ENCODE measurements around the gene STIMATE. TPM values are rescaled to one million over a fixed set of nuclear protein-coding genes. Genes with fewer than 3 reads are reported as not detected.

The STIMATE gene
- total and polyA plus RNA-seq, 10 of the 15 experiments (the other 5 are each of a cell fraction or from before 2014, with no cell fraction given): 0.24 to 24.1 (median 15.4) TPM

DNA sequence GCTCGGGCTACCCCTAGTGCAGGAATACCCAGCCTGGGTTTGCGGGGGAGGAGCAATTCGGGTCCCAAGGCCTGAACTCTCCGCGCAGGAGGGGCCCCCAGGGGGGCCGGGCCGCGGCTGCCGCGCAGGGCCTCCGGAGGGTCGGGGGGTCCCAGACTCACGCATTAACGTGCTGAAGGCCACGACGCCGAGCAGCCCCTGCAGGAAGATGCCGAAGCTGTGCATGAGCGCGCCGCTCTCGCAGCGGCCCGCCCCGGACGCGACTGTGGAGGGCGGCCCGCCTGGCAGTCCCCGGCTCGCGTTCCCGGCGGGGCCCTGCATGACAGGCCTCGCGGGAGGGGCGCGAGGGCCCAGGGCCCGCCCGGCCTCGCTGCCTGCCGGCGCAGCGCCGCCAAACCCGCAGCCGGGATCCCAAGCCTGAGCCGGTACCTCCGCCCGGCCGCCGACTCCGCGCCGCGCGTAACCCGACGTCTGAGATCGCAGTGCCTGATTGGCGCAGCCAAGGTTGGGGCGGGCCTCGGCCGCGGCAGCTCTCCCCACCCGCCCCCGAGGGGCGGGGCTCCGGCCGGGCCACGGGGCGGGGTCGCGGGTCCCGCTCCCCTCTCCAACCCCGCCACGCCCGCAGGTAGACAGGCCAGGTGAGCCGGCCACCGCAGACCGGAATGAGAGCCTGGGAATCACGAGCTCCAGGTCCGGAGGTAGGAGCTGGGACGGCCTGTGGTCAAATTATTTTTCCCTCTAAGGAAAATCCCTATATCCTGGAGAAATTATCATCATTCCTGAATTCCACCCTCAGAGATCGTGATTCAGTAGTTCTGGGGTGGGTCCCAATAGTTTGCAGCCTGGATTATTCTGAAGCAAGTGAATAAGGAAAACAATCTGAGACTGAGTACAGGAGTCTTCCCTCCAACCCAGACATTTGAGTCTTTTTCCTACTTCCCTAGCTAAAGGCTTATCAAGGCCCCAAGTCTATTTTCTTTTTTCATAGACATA, at the start of gene STIMATE (continued):
- peak; percentile 76; the same call in 1 of the 2 replicates for TF ChIP-seq GATAD2B (conservative IDR thresholded peaks at IDR 0.05; ENCODE audit: low read depth)
- no peak for TF ChIP-seq RFX5 (IDR thresholded peaks at IDR 0.05; ENCODE audit: low read depth, low read length)
- TF ChIP-seq SIN3A (IDR thresholded peaks at IDR 0.05; ENCODE audit: low read depth, low read length): 0 out of 2 replicates have a peak, but pooled peaks have one; percentile 52
- TF ChIP-seq IKZF2 (IDR thresholded peaks at IDR 0.05): peak; percentile 31 to 41; a peak in 2 of 4 replicates
- no peak for TF ChIP-seq SUPT20H (IDR thresholded peaks at IDR 0.05; ENCODE audit: borderline replicate concordance, control insufficient read depth, low read depth, low read length)
- TF ChIP-seq, protein P1, sequence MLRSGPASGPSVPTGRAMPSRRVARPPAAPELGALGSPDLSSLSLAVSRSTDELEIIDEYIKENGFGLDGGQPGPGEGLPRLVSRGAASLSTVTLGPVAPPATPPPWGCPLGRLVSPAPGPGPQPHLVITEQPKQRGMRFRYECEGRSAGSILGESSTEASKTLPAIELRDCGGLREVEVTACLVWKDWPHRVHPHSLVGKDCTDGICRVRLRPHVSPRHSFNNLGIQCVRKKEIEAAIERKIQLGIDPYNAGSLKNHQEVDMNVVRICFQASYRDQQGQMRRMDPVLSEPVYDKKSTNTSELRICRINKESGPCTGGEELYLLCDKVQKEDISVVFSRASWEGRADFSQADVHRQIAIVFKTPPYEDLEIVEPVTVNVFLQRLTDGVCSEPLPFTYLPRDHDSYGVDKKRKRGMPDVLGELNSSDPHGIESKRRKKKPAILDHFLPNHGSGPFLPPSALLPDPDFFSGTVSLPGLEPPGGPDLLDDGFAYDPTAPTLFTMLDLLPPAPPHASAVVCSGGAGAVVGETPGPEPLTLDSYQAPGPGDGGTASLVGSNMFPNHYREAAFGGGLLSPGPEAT (IDR thresholded peaks at IDR 0.05; ENCODE audit: low read depth): no peak
- TF ChIP-seq CREB1 (IDR thresholded peaks at IDR 0.05; ENCODE audit: low read depth): no peak; the same call in 1 of the 2 replicates
- no peak for TF ChIP-seq CHD1 (IDR thresholded peaks at IDR 0.05; ENCODE audit: low read depth, low read length)
- no peak for TF ChIP-seq ESRRA (IDR thresholded peaks at IDR 0.05; ENCODE audit: low read length)
- TF ChIP-seq PML (IDR thresholded peaks at IDR 0.05; ENCODE audit: low read length): no peak
- no peak for TF ChIP-seq HDGF (IDR thresholded peaks at IDR 0.05)
- TF ChIP-seq SPI1 (IDR thresholded peaks at IDR 0.05; ENCODE audit: borderline replicate concordance, insufficient read depth, low read depth, low read length): no peak
- TF ChIP-seq, protein P2, sequence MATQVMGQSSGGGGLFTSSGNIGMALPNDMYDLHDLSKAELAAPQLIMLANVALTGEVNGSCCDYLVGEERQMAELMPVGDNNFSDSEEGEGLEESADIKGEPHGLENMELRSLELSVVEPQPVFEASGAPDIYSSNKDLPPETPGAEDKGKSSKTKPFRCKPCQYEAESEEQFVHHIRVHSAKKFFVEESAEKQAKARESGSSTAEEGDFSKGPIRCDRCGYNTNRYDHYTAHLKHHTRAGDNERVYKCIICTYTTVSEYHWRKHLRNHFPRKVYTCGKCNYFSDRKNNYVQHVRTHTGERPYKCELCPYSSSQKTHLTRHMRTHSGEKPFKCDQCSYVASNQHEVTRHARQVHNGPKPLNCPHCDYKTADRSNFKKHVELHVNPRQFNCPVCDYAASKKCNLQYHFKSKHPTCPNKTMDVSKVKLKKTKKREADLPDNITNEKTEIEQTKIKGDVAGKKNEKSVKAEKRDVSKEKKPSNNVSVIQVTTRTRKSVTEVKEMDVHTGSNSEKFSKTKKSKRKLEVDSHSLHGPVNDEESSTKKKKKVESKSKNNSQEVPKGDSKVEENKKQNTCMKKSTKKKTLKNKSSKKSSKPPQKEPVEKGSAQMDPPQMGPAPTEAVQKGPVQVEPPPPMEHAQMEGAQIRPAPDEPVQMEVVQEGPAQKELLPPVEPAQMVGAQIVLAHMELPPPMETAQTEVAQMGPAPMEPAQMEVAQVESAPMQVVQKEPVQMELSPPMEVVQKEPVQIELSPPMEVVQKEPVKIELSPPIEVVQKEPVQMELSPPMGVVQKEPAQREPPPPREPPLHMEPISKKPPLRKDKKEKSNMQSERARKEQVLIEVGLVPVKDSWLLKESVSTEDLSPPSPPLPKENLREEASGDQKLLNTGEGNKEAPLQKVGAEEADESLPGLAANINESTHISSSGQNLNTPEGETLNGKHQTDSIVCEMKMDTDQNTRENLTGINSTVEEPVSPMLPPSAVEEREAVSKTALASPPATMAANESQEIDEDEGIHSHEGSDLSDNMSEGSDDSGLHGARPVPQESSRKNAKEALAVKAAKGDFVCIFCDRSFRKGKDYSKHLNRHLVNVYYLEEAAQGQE (IDR thresholded peaks at IDR 0.05; ENCODE audit: low read depth, low read length): no peak
- TF ChIP-seq, protein P3, sequence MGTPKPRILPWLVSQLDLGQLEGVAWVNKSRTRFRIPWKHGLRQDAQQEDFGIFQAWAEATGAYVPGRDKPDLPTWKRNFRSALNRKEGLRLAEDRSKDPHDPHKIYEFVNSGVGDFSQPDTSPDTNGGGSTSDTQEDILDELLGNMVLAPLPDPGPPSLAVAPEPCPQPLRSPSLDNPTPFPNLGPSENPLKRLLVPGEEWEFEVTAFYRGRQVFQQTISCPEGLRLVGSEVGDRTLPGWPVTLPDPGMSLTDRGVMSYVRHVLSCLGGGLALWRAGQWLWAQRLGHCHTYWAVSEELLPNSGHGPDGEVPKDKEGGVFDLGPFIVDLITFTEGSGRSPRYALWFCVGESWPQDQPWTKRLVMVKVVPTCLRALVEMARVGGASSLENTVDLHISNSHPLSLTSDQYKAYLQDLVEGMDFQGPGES (IDR thresholded peaks at IDR 0.05): no peak
- no peak for TF ChIP-seq RAD21 (IDR thresholded peaks at IDR 0.05; ENCODE audit: insufficient read depth, low read depth, low read length)
- no peak for TF ChIP-seq EZH2 (IDR thresholded peaks at IDR 0.05; ENCODE audit: borderline replicate concordance, control insufficient read depth, low read depth, low read length)
- TF ChIP-seq SREBF1 (IDR thresholded peaks at IDR 0.05; ENCODE audit: low read length): no peak
- TF ChIP-seq, protein P4, sequence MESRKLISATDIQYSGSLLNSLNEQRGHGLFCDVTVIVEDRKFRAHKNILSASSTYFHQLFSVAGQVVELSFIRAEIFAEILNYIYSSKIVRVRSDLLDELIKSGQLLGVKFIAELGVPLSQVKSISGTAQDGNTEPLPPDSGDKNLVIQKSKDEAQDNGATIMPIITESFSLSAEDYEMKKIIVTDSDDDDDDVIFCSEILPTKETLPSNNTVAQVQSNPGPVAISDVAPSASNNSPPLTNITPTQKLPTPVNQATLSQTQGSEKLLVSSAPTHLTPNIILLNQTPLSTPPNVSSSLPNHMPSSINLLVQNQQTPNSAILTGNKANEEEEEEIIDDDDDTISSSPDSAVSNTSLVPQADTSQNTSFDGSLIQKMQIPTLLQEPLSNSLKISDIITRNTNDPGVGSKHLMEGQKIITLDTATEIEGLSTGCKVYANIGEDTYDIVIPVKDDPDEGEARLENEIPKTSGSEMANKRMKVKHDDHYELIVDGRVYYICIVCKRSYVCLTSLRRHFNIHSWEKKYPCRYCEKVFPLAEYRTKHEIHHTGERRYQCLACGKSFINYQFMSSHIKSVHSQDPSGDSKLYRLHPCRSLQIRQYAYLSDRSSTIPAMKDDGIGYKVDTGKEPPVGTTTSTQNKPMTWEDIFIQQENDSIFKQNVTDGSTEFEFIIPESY (IDR thresholded peaks at IDR 0.05): no peak
- TF ChIP-seq, protein P5, sequence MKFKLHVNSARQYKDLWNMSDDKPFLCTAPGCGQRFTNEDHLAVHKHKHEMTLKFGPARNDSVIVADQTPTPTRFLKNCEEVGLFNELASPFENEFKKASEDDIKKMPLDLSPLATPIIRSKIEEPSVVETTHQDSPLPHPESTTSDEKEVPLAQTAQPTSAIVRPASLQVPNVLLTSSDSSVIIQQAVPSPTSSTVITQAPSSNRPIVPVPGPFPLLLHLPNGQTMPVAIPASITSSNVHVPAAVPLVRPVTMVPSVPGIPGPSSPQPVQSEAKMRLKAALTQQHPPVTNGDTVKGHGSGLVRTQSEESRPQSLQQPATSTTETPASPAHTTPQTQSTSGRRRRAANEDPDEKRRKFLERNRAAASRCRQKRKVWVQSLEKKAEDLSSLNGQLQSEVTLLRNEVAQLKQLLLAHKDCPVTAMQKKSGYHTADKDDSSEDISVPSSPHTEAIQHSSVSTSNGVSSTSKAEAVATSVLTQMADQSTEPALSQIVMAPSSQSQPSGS (IDR thresholded peaks at IDR 0.05; ENCODE audit: low read length): no peak

Data from GM12878 (cell line).